ENCODE measurements around the gene NGEF.

NGEF gene

DNA sequence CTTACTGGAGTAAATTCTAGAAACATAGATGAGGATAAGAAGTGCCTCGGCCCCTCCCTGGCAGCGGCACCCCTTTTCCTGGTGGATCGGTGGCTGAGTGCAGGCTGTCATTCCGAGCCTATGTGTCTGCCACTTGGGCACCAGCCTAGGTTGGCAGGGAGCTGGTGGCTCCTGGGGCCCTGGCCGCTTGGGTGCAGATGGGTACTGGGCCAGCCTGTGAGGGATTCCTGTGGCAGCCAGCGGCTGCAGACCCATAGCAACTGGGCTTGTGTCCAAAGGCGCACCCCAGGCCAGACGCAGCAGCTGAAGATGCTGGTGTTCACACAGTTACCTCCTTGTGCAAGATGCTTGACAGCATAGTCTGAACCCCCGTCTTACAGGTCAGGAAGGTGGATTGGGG is 140.2 kb downstream of the NGEF start:
- no peak overlapping the region for H3K4me3 ChIP-seq (ENCODE audit: low read depth, low read length)
- DNase-seq (ENCODE audit: low read depth): no peak
- TF ChIP-seq, protein P1, sequence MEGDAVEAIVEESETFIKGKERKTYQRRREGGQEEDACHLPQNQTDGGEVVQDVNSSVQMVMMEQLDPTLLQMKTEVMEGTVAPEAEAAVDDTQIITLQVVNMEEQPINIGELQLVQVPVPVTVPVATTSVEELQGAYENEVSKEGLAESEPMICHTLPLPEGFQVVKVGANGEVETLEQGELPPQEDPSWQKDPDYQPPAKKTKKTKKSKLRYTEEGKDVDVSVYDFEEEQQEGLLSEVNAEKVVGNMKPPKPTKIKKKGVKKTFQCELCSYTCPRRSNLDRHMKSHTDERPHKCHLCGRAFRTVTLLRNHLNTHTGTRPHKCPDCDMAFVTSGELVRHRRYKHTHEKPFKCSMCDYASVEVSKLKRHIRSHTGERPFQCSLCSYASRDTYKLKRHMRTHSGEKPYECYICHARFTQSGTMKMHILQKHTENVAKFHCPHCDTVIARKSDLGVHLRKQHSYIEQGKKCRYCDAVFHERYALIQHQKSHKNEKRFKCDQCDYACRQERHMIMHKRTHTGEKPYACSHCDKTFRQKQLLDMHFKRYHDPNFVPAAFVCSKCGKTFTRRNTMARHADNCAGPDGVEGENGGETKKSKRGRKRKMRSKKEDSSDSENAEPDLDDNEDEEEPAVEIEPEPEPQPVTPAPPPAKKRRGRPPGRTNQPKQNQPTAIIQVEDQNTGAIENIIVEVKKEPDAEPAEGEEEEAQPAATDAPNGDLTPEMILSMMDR (IDR thresholded peaks at IDR 0.05; ENCODE audit: low read depth, low read length, missing control alignments): no peak

GRCh38 chr2:232871835-232872736 is 141.0 kb downstream of the NGEF start:
- no peak overlapping the region for H3K4me3 ChIP-seq (ENCODE audit: low read depth, low read length)
- DNase-seq (ENCODE audit: low read depth): no peak
- TF ChIP-seq, protein P1 (IDR thresholded peaks at IDR 0.05; ENCODE audit: low read depth, low read length, missing control alignments): no peak

DNA sequence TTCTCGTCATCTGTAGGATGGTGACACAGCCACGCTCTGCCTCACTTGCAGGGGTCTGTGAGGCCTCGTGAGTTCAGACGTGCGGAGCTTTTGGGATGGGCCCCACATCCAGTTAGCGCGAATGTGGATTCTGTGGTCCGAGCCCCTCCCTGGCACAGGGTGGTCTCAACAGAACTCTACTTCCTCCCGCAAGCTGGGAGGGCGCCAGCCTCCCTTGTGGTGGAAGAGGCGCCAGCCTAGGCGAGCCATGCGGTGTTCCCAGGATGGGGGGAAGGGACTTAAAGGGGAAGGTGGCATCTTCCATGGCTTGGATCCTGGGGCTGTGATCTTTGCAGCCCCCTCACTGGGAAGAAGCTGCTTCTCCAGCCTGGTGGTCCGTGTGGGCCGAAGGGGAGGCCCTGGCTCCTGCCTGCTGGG is 141.6 kb downstream of the NGEF start:
- TF ChIP-seq, protein P1 (IDR thresholded peaks at IDR 0.05; ENCODE audit: low read depth, low read length, missing control alignments): no peak
- no peak for DNase-seq (ENCODE audit: low read depth)
- H3K4me3 ChIP-seq (ENCODE audit: low read depth, low read length): no peak overlapping the region

DNA sequence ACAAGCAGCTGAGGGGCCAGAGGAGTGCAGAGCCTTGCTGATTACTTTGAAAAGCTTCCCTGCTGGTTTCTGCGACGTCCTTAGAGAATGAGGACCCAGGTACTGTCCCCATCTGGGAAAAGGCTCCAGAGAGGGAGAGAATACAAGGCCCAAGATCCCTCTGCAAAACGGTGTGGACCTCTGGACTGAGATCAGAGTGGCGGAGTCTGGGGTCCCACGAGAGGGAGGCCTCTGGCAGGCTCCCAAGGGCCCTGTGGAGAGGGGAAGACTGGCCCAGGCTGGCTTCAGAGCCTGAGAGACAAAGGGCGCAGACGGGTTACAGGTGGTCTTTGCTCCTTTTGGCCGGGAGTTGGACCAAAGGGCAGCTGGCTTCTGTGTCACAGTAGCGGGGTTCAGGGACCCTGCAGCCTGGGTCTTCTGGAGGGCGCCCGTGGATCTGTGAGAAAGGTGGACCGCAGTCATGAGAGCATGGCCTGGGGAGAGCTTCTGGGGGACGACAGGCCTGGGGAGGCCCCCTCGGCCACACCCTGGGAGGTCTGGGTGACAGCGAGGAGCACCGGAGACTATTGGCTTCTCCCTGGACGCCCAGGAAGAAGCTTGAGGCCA is 142.2 kb downstream of the NGEF start:
- H3K4me3 ChIP-seq (ENCODE audit: low read depth, low read length): no peak overlapping the region
- DNase-seq (ENCODE audit: low read depth): no peak
- TF ChIP-seq, protein P1 (IDR thresholded peaks at IDR 0.05; ENCODE audit: low read depth, low read length, missing control alignments): no peak

- TF ChIP-seq, protein P1 (IDR thresholded peaks at IDR 0.05; ENCODE audit: low read depth, low read length, missing control alignments): no peak
- H3K4me3 ChIP-seq (ENCODE audit: low read depth, low read length): no peak within 1 kb of the TSS
- DNase-seq (ENCODE audit: low read depth): no peak
Measured at GRCh38 chr2:232870018-232870765, 142.9 kb downstream of the NGEF start, which contains the start of gene SNORC. TSS of gene SNORC (plus strand) at chr2:232870264. CDS start at chr2:232870342, 78 bp downstream.

DNA sequence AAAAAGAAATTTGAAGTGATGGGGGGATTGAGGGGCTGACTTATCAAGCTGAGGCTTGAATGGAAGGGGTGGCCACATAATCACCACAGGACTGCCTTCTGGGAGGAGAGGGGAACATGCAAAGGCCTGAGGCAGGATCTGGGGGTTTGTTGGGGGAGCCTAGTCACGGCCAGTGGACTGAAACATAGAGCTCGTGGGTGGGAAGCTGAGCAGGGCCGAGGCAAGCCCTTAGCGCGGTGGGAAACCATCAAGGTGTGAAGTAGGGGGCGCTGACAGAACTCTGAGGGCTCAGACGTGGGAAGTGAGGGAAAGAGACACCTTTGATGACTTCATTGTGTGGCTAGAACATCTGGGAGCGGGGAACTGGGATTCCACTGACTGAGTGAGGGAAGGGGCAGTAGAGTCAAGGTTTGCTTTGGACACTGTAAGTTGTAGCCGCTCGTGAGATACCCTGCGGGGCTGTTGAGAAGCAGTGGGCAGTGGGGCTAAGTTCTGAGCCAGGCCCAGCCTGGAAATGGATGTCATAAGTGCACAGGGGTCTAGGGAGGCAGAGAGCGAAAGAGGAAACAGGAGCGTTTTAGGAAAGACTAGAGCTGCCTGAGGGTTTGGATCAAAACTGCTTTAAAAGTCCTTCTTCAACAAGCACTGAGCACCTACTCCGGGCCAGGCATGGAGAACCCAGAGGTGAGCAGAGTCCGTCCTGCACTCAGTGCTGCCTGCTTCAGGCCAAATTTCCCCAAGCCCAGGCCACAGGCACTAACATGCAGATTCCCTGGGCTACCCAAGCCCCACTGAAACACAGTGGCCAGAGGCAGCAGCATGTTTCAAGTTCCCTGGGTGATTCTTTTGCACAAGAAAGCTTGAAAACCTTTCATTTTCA is 143.7 kb downstream of the NGEF start:
- no peak overlapping the region for H3K4me3 ChIP-seq (ENCODE audit: low read depth, low read length)
- TF ChIP-seq, protein P1 (IDR thresholded peaks at IDR 0.05; ENCODE audit: low read depth, low read length, missing control alignments): no peak
- DNase-seq (ENCODE audit: low read depth): no peak
